ENCODE data around the gene SRSF3.
"Not testable (repeated sequence)": the region's sequence is repeated elsewhere in the genome, so short reads cannot be mapped to it uniquely, and the experiment has no call there.

SRSF3 gene

DNA sequence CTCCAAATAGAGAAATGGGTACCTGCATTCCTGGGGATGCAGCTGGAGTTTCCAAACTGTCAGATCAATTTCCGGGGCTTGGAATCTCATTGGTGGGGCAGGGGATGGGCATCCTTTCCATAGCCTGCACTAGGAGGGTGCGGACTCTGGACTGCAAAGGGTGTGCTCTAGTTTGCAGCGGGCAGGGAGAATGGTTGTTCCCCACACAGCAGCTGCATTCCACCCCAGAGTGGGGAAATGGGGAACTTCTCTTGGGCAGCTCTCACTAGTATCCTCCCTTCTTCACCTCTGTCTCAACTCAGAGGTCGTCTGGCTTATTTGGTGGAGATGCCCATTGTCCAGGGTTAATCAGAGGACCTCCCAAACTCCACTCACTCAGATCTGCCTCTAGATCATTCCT lies 49.8 kb downstream of the SRSF3 start:
- DNase-seq (ENCODE audit: low read depth in 3 of 3): no peak

DNA sequence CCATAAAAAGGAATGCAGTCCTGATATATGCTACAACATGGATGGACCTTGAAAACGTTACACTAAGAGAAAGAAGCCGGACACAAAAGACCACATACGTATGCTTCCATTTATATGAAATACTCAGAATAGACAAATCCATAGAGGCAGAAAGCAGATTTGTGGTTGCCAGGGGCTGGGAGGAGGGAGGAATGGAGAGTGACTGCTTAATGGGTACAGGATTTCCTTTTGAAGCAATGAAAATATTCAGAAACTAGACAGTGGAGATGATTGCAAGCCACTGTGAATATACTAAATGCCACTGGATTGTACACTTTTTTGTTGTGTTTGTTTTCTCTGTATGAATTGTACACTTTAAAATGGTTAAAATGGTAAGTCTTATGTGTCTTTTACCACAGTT lies 54.9 kb downstream of the SRSF3 start:
- DNase-seq (ENCODE audit: low read depth in 3 of 3): no peak

DNA sequence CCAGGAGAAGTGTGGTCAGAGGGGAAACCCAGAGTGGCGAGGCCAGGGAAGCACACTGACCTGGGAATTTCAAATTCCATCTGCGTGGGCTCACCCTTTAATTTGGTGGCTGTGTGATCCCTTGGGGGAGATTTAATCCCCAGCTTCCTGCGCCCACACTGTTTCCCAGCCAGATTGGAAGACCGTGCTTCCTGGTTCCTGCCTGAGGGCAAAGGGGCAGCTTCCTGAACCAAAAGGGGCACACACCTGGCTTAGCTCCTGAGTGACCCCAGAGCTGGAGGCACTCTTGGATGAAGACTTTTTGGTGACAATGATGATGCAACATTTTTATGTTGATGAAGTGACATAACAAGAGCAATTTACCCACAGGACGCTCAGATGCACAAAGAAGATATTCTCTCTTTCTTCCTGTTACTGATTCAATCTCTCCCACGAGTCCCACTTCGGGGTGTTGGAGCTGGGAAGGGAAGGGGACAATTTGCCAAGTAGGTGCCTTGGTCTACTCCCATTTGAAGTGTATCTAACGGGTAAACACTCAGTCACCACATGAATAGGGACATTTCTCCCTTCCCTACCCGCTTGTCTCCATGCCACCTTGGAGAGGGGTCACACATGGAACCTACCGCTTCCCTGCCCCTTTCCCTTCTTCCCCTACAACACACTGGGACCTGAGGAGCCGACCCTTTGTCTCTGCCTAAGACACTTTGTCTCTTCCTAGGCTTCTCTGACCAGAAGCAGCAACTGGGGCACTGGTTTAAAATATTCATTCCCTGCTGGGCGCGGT lies 55.7 kb downstream of the SRSF3 start:
- DNase-seq (ENCODE audit: low read depth in 3 of 3): no peak

DNA sequence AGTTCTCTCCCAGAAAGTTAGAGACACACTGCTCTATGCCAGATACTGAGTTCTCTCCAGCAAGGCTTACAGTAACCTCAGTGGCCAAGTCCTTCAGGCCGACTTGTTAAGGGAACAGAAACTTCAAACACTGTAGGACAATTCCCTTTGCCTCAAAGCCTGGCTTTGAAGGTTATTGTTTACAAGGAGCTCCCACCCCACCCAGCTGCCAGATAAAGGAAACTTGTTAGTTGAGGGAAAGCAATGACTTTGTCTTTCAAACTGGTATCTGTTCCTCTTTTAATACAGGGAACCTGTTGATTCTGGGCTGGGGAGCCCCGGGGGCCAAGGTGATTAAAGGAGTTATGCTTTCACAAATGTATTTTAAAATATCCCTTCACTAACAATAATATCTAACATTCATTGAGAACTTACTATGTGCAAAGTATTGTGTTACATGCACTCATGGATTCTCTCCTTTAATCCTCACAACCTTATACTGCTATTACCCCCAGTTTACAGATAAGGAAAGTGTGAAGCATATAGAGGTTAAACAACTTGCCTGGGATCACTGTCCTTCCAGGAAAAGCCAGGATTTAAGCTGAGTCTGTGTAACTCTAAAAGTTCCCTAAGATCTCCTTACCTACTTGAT lies 56.8 kb downstream of the SRSF3 start:
- no peak for DNase-seq (ENCODE audit: low read depth in 3 of 3)

GRCh38 chr6:36651659-36652379 lies 57.7 kb downstream of the SRSF3 start:
- no peak for DNase-seq (ENCODE audit: low read depth in 3 of 3)

DNA sequence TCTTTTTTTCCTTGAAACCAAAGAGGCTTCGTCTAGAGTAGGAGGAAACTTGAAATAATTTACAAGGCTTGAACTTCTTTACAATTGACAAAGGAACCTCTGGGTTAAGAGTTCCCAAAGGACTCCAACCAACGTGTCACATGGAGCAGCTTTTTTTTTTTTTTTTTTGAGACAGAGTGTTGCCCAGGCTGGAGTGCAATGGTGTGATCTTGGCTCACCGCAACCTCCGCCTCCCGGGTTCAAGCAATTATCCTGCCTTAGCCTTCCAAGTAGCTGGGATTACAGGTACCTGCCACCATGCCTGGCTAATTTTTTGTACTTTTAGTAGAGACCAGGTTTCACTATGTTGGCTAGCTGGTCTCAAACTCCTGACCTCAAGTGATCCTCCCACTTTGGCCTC lies 60.3 kb downstream of the SRSF3 start:
- DNase-seq (ENCODE audit: low read depth in 3 of 3): not testable (repeated sequence)

All from stimulated activated CD4-positive, alpha-beta T cell treated with anti-CD3 and anti-CD28 coated beads, TNF-alpha, amount 100 ng/mL, for 24 hours (primary cell).